ENCODE results near the gene PRDM1.

Gene PRDM1

GRCh38 chr6:106134087-106134770 lies 48.1 kb downstream of the PRDM1 start:
- H3K27me3 ChIP-seq (replicated peaks; ENCODE audit: control insufficient read depth, insufficient read depth, low read length), result no peaks in the 10 kb centered on the region
- no peaks in the 10 kb centered on the region for H3K36me3 ChIP-seq (ENCODE audit: control insufficient read depth, insufficient read depth, low read length)
- TF ChIP-seq, protein P1, sequence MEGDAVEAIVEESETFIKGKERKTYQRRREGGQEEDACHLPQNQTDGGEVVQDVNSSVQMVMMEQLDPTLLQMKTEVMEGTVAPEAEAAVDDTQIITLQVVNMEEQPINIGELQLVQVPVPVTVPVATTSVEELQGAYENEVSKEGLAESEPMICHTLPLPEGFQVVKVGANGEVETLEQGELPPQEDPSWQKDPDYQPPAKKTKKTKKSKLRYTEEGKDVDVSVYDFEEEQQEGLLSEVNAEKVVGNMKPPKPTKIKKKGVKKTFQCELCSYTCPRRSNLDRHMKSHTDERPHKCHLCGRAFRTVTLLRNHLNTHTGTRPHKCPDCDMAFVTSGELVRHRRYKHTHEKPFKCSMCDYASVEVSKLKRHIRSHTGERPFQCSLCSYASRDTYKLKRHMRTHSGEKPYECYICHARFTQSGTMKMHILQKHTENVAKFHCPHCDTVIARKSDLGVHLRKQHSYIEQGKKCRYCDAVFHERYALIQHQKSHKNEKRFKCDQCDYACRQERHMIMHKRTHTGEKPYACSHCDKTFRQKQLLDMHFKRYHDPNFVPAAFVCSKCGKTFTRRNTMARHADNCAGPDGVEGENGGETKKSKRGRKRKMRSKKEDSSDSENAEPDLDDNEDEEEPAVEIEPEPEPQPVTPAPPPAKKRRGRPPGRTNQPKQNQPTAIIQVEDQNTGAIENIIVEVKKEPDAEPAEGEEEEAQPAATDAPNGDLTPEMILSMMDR (IDR thresholded peaks at IDR 0.05; ENCODE audit: insufficient read depth, low read length, poor library complexity, severe bottlenecking), result no peak
- no peak overlapping the region for H3K4me3 ChIP-seq (replicated peaks; ENCODE audit: low read depth, low read length)
- no peak for DNase-seq (ENCODE audit: extremely low read depth, insufficient read length)

DNA sequence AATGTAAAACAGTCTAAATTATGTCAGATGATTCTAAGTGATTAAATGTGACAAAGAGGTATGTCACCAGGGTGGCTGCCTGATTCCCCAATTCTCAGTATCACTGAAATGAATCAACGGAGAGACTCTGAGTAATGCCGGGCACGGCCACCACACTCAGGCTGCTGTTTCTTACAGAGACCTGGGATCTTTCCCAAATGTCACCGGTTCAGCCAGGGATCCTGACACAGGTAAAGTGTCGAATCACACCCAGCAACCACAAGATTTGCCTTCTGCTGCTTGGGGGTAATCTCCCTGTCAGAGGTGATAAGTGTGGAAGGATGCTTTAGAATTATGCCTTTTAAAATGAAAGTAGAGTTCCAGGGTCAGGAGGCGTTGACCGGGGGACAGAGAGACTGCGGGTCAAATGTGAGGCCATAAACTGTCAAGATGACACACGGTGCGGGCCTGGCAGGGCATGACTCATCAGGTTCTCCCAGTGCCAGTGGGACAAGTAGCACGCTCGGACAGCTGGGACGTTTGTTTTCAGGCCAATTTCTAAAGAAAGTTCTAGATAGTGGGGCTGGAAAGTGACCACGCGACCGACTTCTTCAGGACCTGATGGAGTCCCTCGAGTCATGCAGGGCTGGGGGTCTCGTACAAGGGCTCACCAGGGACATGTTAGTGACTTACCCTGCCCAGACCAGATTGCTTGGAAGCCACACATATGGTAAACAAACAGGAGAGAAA lies 48.9 kb downstream of the PRDM1 start:
- DNase-seq (ENCODE audit: extremely low read depth, insufficient read length), result no peak
- TF ChIP-seq, protein P1 (IDR thresholded peaks at IDR 0.05; ENCODE audit: insufficient read depth, low read length, poor library complexity, severe bottlenecking), result no peak
- H3K4me3 ChIP-seq (replicated peaks; ENCODE audit: low read depth, low read length), result no peak overlapping the region
- no peaks in the 10 kb centered on the region for H3K36me3 ChIP-seq (ENCODE audit: control insufficient read depth, insufficient read depth, low read length)
- no peaks in the 10 kb centered on the region for H3K27me3 ChIP-seq (replicated peaks; ENCODE audit: control insufficient read depth, insufficient read depth, low read length)

DNA sequence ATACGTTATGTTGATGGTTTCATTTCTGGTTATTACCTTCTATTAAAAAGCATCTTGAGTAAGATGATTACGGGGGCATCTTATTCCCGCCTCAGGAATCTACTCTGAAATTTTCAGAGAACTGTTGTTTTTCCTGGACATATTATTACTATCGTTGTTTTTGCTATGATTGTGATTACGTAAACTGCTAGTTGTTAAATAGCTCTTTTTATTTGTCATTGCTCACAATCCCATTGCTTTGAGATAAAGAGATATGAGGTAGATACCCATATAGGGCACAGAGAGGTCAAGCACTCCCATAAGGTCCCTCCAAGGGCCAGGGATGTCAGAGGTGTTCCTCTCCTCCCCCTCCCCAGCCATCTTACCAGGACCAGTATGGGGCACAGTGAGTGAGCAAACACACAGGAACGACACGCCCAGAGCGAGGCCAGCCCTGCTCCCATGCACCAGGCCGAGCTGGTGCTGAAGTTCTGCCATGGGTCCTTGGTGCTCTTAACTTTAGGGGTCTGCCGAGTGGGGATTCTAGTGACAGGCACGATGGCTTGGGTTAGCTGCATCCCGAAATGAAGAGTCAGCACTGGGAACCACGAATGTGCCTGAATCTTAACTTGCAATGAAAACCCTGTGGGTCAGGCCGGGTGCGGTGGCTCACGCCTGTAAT lies 49.9 kb downstream of the PRDM1 start:
- Histone ChIP-seq H3K27me3 (replicated peaks; ENCODE audit: control insufficient read depth, insufficient read depth, low read length) (no peaks in the 10 kb centered on the region), H3K4me3 (replicated peaks; ENCODE audit: low read depth, low read length) (no peak overlapping the region)
- TF ChIP-seq, protein P1 (IDR thresholded peaks at IDR 0.05; ENCODE audit: insufficient read depth, low read length, poor library complexity, severe bottlenecking), result no peak

DNA sequence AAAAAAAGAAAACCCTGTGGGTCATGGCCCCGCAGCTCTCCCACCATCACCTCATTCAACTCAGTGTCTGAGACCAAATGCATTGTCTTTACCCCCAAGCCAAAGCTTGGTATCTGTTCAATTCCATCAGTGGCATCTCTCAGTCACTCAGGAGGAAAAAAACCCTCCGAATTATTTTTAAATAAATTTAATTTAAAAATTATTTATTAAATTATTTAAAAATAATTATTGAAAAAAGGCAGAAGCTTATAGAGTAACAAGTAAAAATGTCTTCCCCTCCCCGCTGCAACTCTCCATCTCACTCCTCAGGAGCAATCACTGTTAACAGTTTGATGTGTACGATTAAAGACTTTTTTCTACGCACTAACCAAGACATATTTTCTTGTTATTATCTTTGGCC lies 50.7 kb downstream of the PRDM1 start:
- Histone ChIP-seq H3K36me3 (ENCODE audit: control insufficient read depth, insufficient read depth, low read length) (no peaks in the 10 kb centered on the region), H3K27me3 (replicated peaks; ENCODE audit: control insufficient read depth, insufficient read depth, low read length) (no peaks in the 10 kb centered on the region), H3K4me3 (replicated peaks; ENCODE audit: low read depth, low read length) (no peak overlapping the region)
- TF ChIP-seq, protein P1 (IDR thresholded peaks at IDR 0.05; ENCODE audit: insufficient read depth, low read length, poor library complexity, severe bottlenecking), result no peak
- DNase-seq (ENCODE audit: extremely low read depth, insufficient read length), result no peak

More for the DNA sequence above, 49.9 kb downstream of the PRDM1 start:
- no peaks in the 10 kb centered on the region for H3K36me3 ChIP-seq (ENCODE audit: control insufficient read depth, insufficient read depth, low read length)
- no peak for DNase-seq (ENCODE audit: extremely low read depth, insufficient read length)

GRCh38 chr6:106138151-106138550 lies 52.0 kb downstream of the PRDM1 start:
- no peak for DNase-seq (ENCODE audit: extremely low read depth, insufficient read length)
- H3K36me3 ChIP-seq (ENCODE audit: control insufficient read depth, insufficient read depth, low read length), result no peaks in the 10 kb centered on the region
- TF ChIP-seq, protein P1 (IDR thresholded peaks at IDR 0.05; ENCODE audit: insufficient read depth, low read length, poor library complexity, severe bottlenecking), result no peak
- no peak overlapping the region for H3K4me3 ChIP-seq (replicated peaks; ENCODE audit: low read depth, low read length)
- H3K27me3 ChIP-seq (replicated peaks; ENCODE audit: control insufficient read depth, insufficient read depth, low read length), result no peaks in the 10 kb centered on the region
